GM12891 (cell line): ENCODE measurements around the gene LCAT.

Experiments
- PAX5 ChIP-seq: IDR thresholded peaks from 2 replicates; pipeline ENCODE4 v1.6.1; 2011; ENCODE audit warnings: low read length, moderate library complexity, mild to moderate bottlenecking; ENCODE audit not compliant: insufficient read depth, severe bottlenecking
- POLR2A ChIP-seq: IDR thresholded peaks from 2 replicates; pipeline ENCODE4 v1.6.1; 2011; ENCODE audit warnings: low read depth, low read length, control low read depth
- POLR2AphosphoS5 ChIP-seq: IDR thresholded peaks from 2 replicates; pipeline ENCODE4 v1.6.1; 2011; ENCODE audit warnings: low read depth, low read length, control low read depth
- POU2F2 ChIP-seq: IDR thresholded peaks from 2 replicates; pipeline ENCODE4 v1.6.1; 2011; ENCODE audit warnings: low read depth, mild to moderate bottlenecking, control low read depth, low read length, moderate library complexity
- SPI1 ChIP-seq: IDR thresholded peaks from 2 replicates; pipeline ENCODE4 v1.6.1; 2011; ENCODE audit warnings: low read depth, low read length, control low read depth
- TAF1 ChIP-seq: IDR thresholded peaks from 2 replicates; pipeline ENCODE4 v1.6.1; 2011; ENCODE audit warnings: low read depth, low read length, control low read depth

DNA sequence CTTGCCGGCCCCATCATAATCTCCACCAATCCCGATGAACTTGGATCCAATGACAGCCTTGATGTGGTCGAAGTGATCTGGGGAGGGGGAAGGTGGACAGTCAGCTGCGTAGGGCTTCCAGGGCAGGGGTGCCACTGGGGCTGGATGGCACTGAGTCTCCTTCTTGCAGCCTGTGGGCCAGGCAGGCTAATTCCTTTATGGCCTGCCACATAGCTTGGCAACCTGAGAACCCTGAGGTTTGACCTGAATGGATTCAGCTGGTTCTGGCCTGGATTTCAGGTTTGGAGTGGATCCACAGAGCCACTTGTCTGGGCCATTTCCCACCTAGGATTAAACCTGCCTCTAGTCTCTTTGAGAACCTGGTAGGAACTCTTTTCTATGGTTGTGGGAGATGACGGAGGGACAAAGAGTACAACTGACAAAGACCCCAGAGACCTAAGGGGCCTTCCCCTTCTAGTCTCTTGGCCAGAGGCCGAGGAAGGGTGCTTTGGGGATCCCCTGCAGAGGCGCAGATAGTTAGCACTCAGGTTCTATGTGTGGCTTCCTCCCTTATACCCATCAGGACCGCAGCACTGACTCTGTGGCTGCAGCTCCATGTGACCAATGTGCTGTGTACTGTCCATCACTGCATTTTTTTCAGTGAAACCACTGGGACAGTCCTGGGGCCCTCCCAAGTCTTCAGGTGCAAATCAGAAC lies 45.5 kb upstream of the LCAT start:
- TF ChIP-seq PAX5, result no peak
- TF ChIP-seq POLR2A, result no peak
- TF ChIP-seq POLR2AphosphoS5, result no peak
- no peak for TF ChIP-seq TAF1
- peak; percentile 30; the same call in 1 of the 2 replicates for TF ChIP-seq SPI1
- no peak for TF ChIP-seq POU2F2
